Measurements from ENCODE around the gene PDE6G. TPM values are rescaled to one million over a fixed set of nuclear protein-coding genes. Genes with fewer than 3 reads are reported as not detected.

Gene PDE6G
- total RNA-seq, 1 donor from 2014 or later, result 1.2 TPM

GRCh38 chr17:81686614-81687013, 30.3 kb upstream of the PDE6G start:
- peaks cover 59% of the 10 kb centered on the region for H3K36me3 Mint-ChIP-seq (ENCODE audit: low read depth)
- TF ChIP-seq, protein P1, sequence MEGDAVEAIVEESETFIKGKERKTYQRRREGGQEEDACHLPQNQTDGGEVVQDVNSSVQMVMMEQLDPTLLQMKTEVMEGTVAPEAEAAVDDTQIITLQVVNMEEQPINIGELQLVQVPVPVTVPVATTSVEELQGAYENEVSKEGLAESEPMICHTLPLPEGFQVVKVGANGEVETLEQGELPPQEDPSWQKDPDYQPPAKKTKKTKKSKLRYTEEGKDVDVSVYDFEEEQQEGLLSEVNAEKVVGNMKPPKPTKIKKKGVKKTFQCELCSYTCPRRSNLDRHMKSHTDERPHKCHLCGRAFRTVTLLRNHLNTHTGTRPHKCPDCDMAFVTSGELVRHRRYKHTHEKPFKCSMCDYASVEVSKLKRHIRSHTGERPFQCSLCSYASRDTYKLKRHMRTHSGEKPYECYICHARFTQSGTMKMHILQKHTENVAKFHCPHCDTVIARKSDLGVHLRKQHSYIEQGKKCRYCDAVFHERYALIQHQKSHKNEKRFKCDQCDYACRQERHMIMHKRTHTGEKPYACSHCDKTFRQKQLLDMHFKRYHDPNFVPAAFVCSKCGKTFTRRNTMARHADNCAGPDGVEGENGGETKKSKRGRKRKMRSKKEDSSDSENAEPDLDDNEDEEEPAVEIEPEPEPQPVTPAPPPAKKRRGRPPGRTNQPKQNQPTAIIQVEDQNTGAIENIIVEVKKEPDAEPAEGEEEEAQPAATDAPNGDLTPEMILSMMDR (IDR thresholded peaks at IDR 0.05), result no peak
- ChIA-PET CTCF (no interaction called here), POLR2A (no interaction called here)
- no peak for ATAC-seq (ENCODE audit: low read depth)
- peaks cover 32% of the 10 kb centered on the region for H3K4me1 Mint-ChIP-seq
- no peaks in the 10 kb centered on the region for H3K27me3 Mint-ChIP-seq
- no peak overlapping the region for H3K27ac Mint-ChIP-seq
- DNase-seq, result no peak
- H3K9me3 Mint-ChIP-seq, result no peaks in the 10 kb centered on the region
- H3K4me3 Mint-ChIP-seq, result no peak overlapping the region
- intact Hi-C loops (cut with micrococcal nuclease), result no loop called here

- Mint-ChIP-seq H3K4me1 (peaks cover 32% of the 10 kb centered on the region), H3K4me3 (peak overlapping the region; percentile 85), H3K36me3 (ENCODE audit: low read depth) (peaks cover 54% of the 10 kb centered on the region), H3K27ac (no peak overlapping the region), H3K9me3 (no peaks in the 10 kb centered on the region), H3K27me3 (no peaks in the 10 kb centered on the region)
- no peak for ATAC-seq (ENCODE audit: low read depth)
- TF ChIP-seq, protein P1 (IDR thresholded peaks at IDR 0.05), result no peak
- DNase-seq, result no peak
- ChIA-PET POLR2A (interaction anchor here (1.3 to 3.0 kb wide), 2 partner anchors 18 to 21 kb away, joined by 3 to 39 read pairs; partner anchors contain the start of gene MRPL12), CTCF (no interaction called here)
- intact Hi-C loops (cut with micrococcal nuclease), result no loop called here
These were observed 28.8 kb upstream of the PDE6G start for GRCh38 chr17:81685108-81685507.

- no peak for ATAC-seq (ENCODE audit: low read depth)
- Mint-ChIP-seq H3K27me3 (no peaks in the 10 kb centered on the region), H3K36me3 (ENCODE audit: low read depth) (peaks cover 51% of the 10 kb centered on the region), H3K4me1 (peaks cover 32% of the 10 kb centered on the region), H3K27ac (peak overlapping the region; percentile 56), H3K9me3 (no peaks in the 10 kb centered on the region), H3K4me3 (peak overlapping the region; percentile 85)
- ChIA-PET POLR2A (interaction anchor here (1.1 to 3.1 kb wide), 10 partner anchors 9 to 446 kb away, joined by 3 to 39 read pairs (median 6); partner anchors contain the start of genes ARHGDIA, CCDC137, MRPL12 and NDUFAF8), CTCF (interaction anchor here (1.8 kb wide), 1 partner anchor 19 kb away, joined by 5 read pairs; the partner anchor contains the start of gene MRPL12)
- DNase-seq, result no peak
- intact Hi-C loops (cut with micrococcal nuclease), result loop anchor here (5.0 kb wide), 1 partner anchor 773 kb away; the partner anchor contains the start of gene NARF
- TF ChIP-seq, protein P1 (IDR thresholded peaks at IDR 0.05), result no peak
These were observed 28.1 kb upstream of the PDE6G start for GRCh38 chr17:81684442-81684911.

DNA sequence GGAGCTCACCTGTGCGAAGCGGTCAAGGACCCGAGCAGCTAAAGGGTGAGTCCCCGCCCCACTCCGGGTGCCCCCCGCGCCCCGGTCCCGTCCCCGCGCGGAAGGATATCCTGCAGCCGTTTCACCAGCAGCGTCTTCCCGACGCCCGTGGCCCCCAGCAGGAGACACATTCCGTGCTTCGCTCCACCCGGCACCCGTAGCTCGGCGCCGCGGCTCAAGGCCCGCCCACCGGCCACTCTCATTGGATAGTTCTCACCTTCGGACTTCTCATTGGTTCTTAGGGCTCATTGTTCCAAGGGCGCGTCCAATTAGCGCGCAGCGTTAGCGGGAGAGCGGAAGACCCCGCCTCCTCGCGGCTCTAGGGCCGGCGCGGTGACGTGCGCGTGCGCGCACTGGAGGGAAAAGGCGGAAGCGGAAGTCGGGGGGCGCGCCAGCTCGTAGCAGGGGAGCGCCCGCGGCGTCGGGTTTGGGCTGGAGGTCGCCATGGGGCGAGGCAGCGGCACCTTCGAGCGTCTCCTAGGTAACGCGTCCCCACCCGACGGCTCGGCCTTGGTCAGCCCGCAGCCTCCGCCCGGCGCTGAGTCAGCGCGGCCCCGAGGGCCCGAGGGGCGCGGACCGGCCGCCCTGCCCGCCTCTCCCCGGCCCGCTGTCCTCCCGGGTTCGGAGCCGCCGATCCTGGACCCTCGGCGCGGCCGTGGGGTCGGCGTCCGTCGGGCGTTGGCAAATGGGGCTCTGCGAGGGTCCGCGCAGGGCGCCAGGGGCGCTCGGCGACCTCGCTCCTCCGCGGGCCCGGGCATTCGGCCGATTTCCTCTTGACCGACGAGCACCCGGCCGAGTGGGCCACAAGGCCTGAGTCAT, 27.5 kb upstream of the PDE6G start, which contains the start of the genes ARL16 and HGS:
Gene ARL16, minus strand, starts transcription at position 214 of the 858 bp plus-strand sequence. Its CDS starts 44 bp downstream, at position 170.
Gene HGS, plus strand, starts transcription at position 428 of the 858 bp plus-strand sequence. Its CDS starts 56 bp downstream, at position 484.
- Mint-ChIP-seq H3K36me3 (ENCODE audit: low read depth) (peaks cover 44% of the 10 kb centered on the region), H3K9me3 (no peaks in the 10 kb centered on the region), H3K4me3 (peak within 1 kb of the TSS; percentile 95), H3K4me1 (peaks cover 34% of the 10 kb centered on the region), H3K27ac (peak within 1 kb of the TSS; percentile 91), H3K27me3 (no peaks in the 10 kb centered on the region)
- ChIA-PET POLR2A (interaction anchor here (0.6 to 3.1 kb wide), 20 partner anchors 9 to 1229 kb away, joined by 3 to 39 read pairs (median 4); partner anchors contain the start of genes ARHGDIA, CCDC137, CEP131 and DUS1L), CTCF (interaction anchor here (0.9 to 1.8 kb wide), 3 partner anchors 11 to 19 kb away, joined by 3 to 5 read pairs (median 3); partner anchors contain the start of gene MRPL12)
- DNase-seq, result peak; percentile 96
- TF ChIP-seq, protein P1 (IDR thresholded peaks at IDR 0.05), result no peak
- intact Hi-C loops (cut with micrococcal nuclease), result loop anchor here (1.0 to 5.0 kb wide), 5 partner anchors 18 to 773 kb away; partner anchors contain the start of genes CCDC137, MRPL12, NARF and NPLOC4
- peak; percentile 97 for ATAC-seq (ENCODE audit: low read depth)
